Astrocyte (in vitro differentiated cells and primary cell): Measurements from ENCODE around the gene SRSF9.

Experiments used
- CTCF ChIP-seq: IDR thresholded peaks from 2 replicates; pipeline ENCODE4 v1.5.1; 2011; ENCODE audit warnings: low read depth, mild to moderate bottlenecking, inconsistent platforms, low read length, moderate library complexity; ENCODE audit not compliant: insufficient read depth
- EZH2 ChIP-seq: IDR thresholded peaks from 2 replicates; pipeline ENCODE4 v1.6.1; 2012; ENCODE audit warnings: mild to moderate bottlenecking, low read length, inconsistent platforms; ENCODE audit not compliant: insufficient read depth

DNA sequence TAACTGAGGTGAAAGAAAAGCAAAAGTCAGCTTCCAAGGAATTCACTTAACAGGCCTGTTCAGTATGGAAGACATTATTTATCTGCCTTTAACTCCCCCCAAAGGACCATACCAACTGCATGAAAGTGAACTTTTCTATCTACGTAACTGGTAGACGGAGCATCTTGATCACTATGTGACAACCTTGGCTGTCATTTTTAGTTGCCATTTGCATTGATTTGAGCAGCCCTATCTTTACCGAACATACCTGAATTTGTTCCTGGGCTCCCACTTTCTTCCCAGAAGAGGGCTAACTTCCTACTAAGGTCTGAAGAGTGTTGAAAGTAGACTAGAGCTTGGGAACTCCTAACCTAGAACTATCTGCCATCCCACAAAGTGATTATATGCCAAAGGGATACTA, 9.4 kb downstream of the SRSF9 start:
- TF ChIP-seq CTCF (no peak), EZH2 (no peak)
